T1000 (cell line): ENCODE data around the gene SGMS2.

Experiments used
- DNase-seq: peaks from one replicate; lab custom pipeline; 2025; ENCODE audit warnings: mixed read lengths; lab: John Stamatoyannopoulos, UW

SGMS2 gene

GRCh38 chr4:107828315-107829090, 3.8 kb downstream of the SGMS2 start:
- DNase-seq: no peak

GRCh38 chr4:107831140-107831539, 6.4 kb downstream of the SGMS2 start:
- DNase-seq: no peak

- DNase-seq: no peak
These were observed 7.6 kb downstream of the SGMS2 start for GRCh38 chr4:107832275-107832807.

GRCh38 chr4:107834241-107834794, 9.6 kb downstream of the SGMS2 start:
- DNase-seq: no peak

- no peak for DNase-seq
These were observed 10.7 kb downstream of the SGMS2 start for GRCh38 chr4:107835406-107835805.

GRCh38 chr4:107837317-107837716, 12.6 kb downstream of the SGMS2 start:
- DNase-seq: no peak

GRCh38 chr4:107837776-107838618, 13.3 kb downstream of the SGMS2 start:
- DNase-seq: no peak

GRCh38 chr4:107838861-107839565, 14.3 kb downstream of the SGMS2 start:
- DNase-seq: no peak

- DNase-seq: no peak
These were observed 18.7 kb downstream of the SGMS2 start for GRCh38 chr4:107843391-107843790.

- DNase-seq: no peak
These were observed 20.9 kb downstream of the SGMS2 start for GRCh38 chr4:107845681-107846080.

- DNase-seq: no peak
These were observed 25.7 kb downstream of the SGMS2 start for GRCh38 chr4:107850438-107850837.

- no peak for DNase-seq
These were observed 29.0 kb downstream of the SGMS2 start for GRCh38 chr4:107853444-107854355.

GRCh38 chr4:107854356-107855022, 29.8 kb downstream of the SGMS2 start:
- DNase-seq: no peak

- DNase-seq: no peak
These were observed 31.0 kb downstream of the SGMS2 start for GRCh38 chr4:107855723-107856122.

- DNase-seq: no peak
These were observed 32.2 kb downstream of the SGMS2 start for GRCh38 chr4:107856901-107857300.

- DNase-seq: no peak
These were observed 33.0 kb downstream of the SGMS2 start for GRCh38 chr4:107857741-107858140.

GRCh38 chr4:107858158-107858742, 33.5 kb downstream of the SGMS2 start:
- DNase-seq: no peak

- no peak for DNase-seq
These were observed 37.9 kb downstream of the SGMS2 start for GRCh38 chr4:107862658-107863057.

- no peak for DNase-seq
These were observed 38.7 kb downstream of the SGMS2 start for GRCh38 chr4:107863416-107863815.

GRCh38 chr4:107863850-107864371, 39.2 kb downstream of the SGMS2 start:
- DNase-seq: no peak
